Daoy (cell line): ENCODE data around the gene RIMBP2. TPM values are rescaled to one million over a fixed set of nuclear protein-coding genes. Genes with fewer than 3 reads are reported as not detected.
A peak's percentile ranks its signal among the peaks of the same experiment; 100 is the strongest.

Experiments used
- DNase-seq: peaks from one replicate; pipeline ENCODE4 v3.0.0-alpha.2; 2015; ENCODE audit warnings: low read depth
- total RNA-seq: library from RNA; depleted of rRNA; stranded (reverse); fragments of >200 nt; shearing (Covaris generic); gene quantifications from 2 replicates; pipeline ENCODE4 v1.2.3, GENCODE V29; 2014

Gene RIMBP2
- total RNA-seq, 1 experiment from 2014 or later = 1.4 TPM

GRCh38 chr12:130571734-130572133, 144.4 kb downstream of the RIMBP2 start:
- no peak for DNase-seq

DNA sequence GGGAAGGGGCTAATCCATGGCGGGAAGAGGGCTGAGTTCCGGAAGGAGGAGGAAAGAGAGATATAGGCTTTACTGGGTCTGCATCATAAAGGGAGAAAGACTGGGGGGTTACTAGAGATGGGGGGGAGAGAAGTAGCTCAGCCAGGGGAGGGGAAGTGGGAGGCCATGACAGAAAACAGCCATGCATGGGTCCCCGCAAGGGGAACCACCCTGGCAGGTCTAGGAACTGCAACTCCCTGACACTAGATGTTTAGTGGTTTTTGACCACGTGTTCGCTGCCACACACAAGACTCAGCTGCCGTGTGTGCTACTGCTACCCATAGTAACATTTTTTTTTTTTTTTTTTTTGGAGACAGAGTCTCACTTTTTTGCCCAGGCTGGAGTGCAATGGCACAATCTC, 145.0 kb downstream of the RIMBP2 start:
- no peak for DNase-seq

DNA sequence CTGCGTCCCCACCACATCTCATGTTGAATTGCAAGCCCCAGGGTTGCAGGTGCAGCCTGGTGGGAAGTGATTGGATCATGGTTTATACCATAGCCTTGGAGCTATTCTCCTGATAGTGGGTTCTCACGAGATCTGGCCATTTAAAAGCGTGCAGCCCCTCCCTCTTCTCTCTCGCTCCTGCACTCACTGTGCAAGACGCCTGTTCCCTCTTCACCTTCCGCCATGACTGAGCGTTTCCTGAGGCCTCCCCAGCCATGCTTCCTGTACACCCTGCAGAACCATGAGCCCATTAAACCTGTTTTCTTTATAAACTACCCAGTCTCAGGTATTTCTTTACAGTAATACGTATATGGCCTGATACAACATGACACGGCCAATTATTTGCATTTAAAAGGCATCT, 146.6 kb downstream of the RIMBP2 start:
- DNase-seq = no peak

DNA sequence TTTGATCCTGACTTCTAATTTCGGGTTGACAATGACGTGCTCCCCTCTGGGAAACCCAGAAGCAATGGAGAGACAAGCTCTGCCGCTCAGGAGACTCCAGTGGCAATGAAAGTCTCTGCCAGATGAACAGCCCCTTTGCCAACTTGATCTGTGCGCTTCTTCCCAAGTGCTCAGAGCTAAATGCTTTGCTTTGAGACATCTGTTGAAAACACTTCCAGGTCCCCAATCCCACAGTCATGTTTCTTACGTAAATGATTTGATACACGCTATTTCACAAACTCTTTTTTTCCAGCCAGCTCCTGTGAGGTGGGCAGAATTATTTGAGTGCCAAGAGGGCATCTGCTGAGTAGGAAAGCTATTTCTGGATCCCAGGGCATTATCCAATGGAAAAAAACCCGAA, 147.6 kb downstream of the RIMBP2 start:
- DNase-seq = no peak

GRCh38 chr12:130568041-130568440, 148.1 kb downstream of the RIMBP2 start:
- DNase-seq = no peak

GRCh38 chr12:130566446-130567155, 149.5 kb downstream of the RIMBP2 start:
- DNase-seq = no peak

- no peak for DNase-seq
These were observed 150.9 kb downstream of the RIMBP2 start for GRCh38 chr12:130565189-130565588.

DNA sequence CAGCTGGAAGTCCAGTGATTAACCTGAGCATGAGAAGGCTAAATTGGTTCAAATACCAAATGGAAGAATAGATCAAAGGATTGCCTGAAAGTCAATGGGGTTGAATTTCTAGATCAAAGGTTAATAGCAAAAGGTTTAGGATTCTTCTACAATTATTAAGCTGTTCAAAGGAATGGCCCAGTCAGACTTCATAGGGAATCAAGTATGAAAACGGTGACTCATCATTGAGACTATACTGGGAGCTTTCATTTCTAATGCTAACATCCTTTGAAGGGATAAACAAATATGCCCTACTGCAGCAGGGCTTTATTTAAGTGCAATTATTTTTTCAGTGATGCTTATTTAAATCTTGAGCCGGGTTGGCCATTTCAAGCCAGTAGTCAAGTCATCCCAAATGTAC, 152.8 kb downstream of the RIMBP2 start:
- no peak for DNase-seq

GRCh38 chr12:130562716-130563115, 153.4 kb downstream of the RIMBP2 start:
- no peak for DNase-seq

DNA sequence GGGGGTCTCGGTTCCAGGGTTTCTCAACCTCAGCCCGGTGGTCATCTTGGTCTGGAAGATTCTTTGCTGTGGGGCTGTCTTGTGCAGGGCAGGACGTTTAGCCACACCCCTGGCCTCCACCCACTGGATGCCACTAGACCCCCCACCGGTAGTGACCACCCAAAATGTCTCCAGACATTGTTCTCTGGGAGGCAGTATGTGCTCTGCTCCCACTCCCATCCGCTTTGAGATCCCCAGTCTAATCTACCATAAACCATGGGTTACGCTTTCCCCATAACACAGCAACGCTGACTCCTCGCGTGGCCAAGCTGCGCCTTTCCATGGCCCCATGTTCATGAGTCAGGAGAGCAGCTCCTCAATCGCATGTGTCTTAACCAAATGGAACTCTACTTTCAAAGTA, 155.8 kb downstream of the RIMBP2 start:
- no peak for DNase-seq

GRCh38 chr12:130559806-130560205, 156.3 kb downstream of the RIMBP2 start:
- DNase-seq = no peak

- no peak for DNase-seq
These were observed 158.0 kb downstream of the RIMBP2 start for GRCh38 chr12:130557886-130558765.

DNA sequence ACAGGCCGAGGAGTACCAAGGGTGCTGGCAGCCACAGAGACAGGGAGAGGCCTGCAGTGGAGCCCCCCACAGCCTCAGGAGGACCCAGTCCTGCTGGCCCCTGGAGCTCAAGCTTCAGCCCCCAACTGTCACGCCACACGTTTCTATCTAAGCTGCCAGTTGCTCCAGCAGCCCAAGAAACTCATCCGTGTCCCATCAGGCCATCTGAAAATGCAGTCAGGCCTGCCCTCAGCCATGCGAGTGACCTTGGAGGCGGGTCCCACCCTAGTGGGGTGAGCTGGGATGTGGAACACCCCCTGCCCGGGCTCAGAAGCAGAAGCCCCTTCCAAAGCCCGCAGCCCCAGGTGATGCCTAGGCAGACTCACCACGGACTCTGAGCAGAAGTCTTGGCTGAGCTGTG, 158.9 kb downstream of the RIMBP2 start:
- DNase-seq = no peak

DNA sequence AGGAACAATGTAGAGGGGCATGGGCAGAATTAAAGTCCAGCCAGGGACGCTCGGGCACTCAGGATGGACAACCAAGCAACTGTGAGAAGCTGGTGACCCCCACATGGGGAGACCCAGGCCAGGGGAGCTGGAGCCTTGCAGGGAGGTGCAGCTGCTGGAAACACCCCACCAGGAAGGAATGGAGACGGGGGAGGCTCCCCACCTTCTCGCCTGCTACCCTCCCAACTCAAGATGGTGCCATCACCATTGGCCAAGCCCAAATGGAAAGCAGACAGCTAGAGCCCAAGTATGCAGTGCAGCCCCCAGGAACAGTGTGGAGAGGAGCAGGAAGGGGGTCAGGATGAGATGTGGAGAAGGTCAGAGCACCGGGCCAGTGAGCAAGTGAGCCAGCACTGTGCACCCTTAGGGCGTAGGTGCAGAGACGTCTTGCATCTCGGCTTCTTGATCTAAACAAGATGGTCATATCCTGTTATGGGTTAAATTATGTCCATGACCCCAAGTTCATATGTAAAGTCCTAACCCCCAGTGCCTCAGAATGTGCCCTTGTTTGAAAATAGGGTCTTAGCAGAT, 159.5 kb downstream of the RIMBP2 start:
- no peak for DNase-seq

DNA sequence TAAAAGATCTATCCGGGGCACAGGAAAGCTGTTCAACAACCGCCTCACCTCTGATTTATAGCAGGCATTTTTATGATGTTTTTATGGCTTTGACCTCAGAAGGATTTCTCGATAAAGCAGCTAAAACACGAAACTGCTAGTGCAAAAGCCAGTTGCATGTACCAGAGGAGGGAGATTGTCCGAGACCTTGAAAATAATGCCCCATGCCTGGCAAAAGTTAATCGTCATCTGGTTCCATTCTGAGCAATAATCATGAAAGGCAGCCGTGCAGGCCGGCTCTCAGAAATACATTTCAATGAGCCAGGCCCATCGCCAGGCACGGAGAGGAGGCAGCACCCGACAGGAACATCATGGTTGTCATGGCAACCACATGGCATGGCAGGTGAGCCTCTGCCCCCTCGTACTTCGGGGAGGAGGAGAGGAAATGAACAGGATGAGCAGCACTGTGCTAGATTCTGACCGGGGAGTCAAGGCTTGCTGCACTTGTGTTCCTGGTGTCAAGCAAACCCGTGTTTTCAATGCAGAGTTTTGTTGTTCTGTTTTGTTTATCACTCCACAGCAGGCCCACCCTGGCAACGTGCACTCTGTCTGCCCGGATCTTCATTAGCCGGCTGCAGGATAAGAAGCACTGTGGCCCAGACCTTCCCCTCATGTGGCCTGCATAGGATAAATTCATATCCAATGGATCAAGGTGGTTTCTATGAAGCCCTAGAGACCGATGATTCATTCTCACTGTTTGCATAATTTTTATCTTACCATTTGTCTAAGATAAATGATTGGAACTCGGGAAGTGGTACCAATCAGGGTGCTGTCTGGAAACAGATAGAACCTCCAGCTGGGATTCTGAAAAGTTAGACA, 160.2 kb downstream of the RIMBP2 start:
- no peak for DNase-seq

DNA sequence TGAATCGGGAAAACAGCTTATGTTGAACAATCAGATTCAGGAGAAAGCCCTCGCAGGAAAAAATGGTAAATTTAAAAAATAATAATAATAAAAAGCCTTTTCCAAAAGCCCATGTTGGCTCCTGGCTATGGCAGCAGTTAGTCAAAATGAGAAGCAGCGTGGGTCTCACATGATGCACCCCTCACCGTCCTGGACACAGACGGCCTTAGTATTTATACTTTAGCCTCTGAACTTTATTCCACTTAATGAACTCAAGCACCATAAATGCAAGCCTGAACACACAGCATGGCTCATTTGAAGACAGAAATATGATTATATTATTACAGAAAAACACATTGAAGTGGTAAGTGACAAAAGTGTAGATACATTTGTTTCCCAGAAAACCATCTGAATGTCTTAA, 160.9 kb downstream of the RIMBP2 start:
- DNase-seq = no peak

DNA sequence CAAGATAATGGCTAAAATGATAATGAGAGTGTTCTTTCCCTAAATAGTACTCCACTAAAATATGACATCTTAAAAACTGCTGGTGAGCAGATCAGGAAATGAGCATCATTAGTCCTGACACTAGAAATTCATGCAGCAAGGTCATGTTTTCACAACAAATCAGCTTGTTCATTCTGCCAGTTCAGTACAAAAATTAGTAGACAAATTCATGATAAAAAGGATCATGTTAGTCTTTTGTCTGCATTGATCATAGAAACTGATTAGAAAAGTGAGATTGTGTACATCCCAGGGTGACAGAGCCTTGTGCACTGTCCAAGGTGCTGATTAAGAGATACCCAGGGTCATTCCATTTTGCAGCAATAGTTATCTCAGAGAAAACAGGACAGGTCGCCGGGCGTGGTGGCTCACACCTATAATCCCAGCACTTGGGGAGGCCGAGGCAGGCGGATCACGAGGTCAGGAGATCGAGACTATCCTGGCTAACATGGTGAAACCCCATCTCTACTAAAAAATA, 163.6 kb downstream of the RIMBP2 start:
- peak; percentile 18 for DNase-seq

GRCh38 chr12:130549361-130549760, 166.7 kb downstream of the RIMBP2 start:
- no peak for DNase-seq

DNA sequence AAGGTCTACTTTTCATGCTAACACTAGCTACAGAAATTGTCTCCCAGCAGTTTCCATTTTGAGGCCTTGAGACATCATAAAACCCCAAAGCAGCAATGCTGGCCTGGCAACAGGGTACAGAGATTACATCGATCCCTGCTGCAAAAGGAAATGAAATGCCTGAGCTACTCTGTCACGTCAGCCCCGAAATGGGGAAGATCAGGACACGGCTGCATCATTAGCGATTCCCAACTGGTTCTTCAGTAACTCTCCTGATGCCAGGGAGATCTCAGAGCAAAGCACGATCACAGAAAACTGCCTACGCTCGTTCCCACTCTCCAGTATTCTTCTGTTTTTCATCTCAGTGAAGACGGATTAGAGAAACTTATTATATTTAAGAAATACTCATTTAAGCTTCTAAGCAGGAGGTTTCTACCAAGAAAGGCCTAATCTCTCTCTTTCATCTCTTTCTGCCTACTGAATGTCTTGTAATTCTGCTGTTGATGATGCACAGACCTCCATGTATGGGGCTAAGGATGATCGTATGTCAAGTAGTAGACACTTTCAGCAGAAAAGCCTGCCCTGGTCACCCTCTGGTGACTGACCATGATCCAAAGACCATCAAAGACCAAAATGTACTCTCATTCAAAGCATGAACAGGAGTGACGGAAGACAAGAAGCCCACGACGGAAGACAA, 168.5 kb downstream of the RIMBP2 start:
- DNase-seq = no peak

DNA sequence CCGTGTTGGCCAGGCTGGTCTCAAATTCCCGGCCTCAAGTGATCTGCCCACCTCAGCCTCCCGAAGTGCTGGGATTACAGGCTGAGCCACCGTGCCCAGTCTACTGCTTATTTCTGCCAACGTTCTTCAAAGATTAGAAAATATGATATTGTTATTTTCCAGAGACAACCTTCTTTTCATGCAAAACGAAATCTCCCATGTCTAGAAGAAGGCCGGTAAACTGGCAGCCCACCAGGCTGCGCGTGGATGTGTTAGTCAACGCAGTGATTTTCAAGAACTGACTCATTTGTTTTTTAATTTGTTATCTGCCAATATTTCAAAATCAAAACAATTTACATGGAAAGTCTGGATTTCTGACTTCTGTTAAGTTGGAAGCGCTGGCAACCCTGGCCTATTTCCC, 169.6 kb downstream of the RIMBP2 start:
- DNase-seq = no peak

DNA sequence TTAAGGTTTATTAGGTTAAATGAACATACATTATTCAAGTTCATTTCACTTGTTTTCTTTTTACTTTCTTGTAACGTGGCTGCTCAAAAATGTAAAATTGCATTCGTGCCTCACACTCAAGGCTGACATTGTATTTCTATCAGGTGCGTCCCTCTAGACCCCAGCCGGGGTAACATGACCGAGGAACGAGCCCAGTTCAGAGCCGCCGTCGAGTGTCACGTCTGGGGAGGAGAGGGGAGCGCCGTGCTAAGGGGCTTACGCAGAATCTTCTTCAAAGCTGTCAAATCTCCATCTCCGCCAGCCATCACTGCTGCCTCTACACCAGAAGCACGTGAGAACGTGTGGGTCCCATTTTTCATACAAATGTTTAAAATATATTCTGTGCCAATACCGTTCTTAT, 170.6 kb downstream of the RIMBP2 start:
- DNase-seq = no peak
